Measurements from ENCODE around the gene TCTN2.

DNA sequence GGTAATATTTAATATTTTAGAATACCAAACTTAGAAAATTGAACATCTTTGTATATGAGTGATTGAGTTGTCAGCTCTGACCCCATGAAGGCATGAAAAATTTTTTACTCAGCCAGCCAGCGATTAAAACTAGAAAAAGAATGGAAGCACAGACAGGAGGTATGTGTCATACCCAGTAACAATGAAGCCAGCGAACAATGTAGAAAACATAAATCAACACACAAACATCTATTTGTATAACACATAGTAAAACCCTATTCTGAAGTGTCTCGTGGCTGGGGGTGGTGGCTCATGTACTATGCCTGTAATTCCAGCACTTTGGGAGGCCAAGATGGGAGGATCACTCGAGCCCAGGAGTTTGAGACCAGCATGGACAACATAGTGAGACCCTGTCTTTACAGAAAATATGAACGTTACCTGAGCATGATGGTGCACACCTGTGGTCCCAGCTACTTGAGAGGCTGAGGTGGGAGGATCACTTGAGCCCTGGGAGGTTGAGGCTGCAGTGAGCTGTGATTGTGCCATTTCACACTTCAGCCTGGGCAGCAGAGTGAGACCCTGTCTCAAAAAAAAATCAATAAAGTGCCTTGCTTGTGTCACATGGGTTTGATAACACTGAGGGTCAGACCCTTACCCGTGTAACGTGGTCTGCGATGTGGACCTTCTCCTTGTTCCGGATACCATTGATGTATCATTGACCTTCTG lies 5.9 kb downstream of the TCTN2 start:
- TF ChIP-seq, protein P1, sequence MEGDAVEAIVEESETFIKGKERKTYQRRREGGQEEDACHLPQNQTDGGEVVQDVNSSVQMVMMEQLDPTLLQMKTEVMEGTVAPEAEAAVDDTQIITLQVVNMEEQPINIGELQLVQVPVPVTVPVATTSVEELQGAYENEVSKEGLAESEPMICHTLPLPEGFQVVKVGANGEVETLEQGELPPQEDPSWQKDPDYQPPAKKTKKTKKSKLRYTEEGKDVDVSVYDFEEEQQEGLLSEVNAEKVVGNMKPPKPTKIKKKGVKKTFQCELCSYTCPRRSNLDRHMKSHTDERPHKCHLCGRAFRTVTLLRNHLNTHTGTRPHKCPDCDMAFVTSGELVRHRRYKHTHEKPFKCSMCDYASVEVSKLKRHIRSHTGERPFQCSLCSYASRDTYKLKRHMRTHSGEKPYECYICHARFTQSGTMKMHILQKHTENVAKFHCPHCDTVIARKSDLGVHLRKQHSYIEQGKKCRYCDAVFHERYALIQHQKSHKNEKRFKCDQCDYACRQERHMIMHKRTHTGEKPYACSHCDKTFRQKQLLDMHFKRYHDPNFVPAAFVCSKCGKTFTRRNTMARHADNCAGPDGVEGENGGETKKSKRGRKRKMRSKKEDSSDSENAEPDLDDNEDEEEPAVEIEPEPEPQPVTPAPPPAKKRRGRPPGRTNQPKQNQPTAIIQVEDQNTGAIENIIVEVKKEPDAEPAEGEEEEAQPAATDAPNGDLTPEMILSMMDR (IDR thresholded peaks at IDR 0.05), result no peak
- no peak for TF ChIP-seq SIN3A (IDR thresholded peaks at IDR 0.05; ENCODE audit: borderline replicate concordance, insufficient read depth, low read depth, low read length)
- TF ChIP-seq POLR2AphosphoS5 (IDR thresholded peaks at IDR 0.05; ENCODE audit: low read depth, low read length), result no peak
- TF ChIP-seq, protein P2, sequence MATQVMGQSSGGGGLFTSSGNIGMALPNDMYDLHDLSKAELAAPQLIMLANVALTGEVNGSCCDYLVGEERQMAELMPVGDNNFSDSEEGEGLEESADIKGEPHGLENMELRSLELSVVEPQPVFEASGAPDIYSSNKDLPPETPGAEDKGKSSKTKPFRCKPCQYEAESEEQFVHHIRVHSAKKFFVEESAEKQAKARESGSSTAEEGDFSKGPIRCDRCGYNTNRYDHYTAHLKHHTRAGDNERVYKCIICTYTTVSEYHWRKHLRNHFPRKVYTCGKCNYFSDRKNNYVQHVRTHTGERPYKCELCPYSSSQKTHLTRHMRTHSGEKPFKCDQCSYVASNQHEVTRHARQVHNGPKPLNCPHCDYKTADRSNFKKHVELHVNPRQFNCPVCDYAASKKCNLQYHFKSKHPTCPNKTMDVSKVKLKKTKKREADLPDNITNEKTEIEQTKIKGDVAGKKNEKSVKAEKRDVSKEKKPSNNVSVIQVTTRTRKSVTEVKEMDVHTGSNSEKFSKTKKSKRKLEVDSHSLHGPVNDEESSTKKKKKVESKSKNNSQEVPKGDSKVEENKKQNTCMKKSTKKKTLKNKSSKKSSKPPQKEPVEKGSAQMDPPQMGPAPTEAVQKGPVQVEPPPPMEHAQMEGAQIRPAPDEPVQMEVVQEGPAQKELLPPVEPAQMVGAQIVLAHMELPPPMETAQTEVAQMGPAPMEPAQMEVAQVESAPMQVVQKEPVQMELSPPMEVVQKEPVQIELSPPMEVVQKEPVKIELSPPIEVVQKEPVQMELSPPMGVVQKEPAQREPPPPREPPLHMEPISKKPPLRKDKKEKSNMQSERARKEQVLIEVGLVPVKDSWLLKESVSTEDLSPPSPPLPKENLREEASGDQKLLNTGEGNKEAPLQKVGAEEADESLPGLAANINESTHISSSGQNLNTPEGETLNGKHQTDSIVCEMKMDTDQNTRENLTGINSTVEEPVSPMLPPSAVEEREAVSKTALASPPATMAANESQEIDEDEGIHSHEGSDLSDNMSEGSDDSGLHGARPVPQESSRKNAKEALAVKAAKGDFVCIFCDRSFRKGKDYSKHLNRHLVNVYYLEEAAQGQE (IDR thresholded peaks at IDR 0.05; ENCODE audit: insufficient read depth in 1 of 2, low read depth in 2 of 2, low read length in 1 of 2), result no peak
